Endothelial cell (in vitro differentiated cells): ENCODE data around the gene LRP1B. TPM values are rescaled to one million over a fixed set of nuclear protein-coding genes. Genes with fewer than 3 reads are reported as not detected.
"Not testable (repeated sequence)": the region's sequence is repeated elsewhere in the genome, so short reads cannot be mapped to it uniquely, and the experiment has no call there.

Experiments used
- DNase-seq: peaks from one replicate; pipeline ENCODE4 v3.0.0; 2021; ENCODE audit warnings: low spot score
- H3K27ac Mint-ChIP-seq: one replicate; pipeline ENCODE4 v1.8.0; 2021; ENCODE audit warnings: mixed read lengths, inconsistent platforms; ENCODE audit not compliant: unreplicated experiment
- H3K27me3 Mint-ChIP-seq: one replicate; pipeline ENCODE4 v1.8.0; 2021; ENCODE audit warnings: mild to moderate bottlenecking, moderate library complexity, mixed read lengths, inconsistent platforms; ENCODE audit not compliant: unreplicated experiment
- H3K36me3 Mint-ChIP-seq: one replicate; pipeline ENCODE4 v1.8.0; 2021; ENCODE audit warnings: mild to moderate bottlenecking, low read depth, mixed read lengths, inconsistent platforms; ENCODE audit not compliant: unreplicated experiment
- H3K4me1 Mint-ChIP-seq: one replicate; pipeline ENCODE4 v1.8.0; 2021; ENCODE audit warnings: mild to moderate bottlenecking, mixed read lengths, inconsistent platforms; ENCODE audit not compliant: unreplicated experiment
- H3K4me3 Mint-ChIP-seq: one replicate; pipeline ENCODE4 v1.8.0; 2021; ENCODE audit warnings: mild to moderate bottlenecking, mixed read lengths, inconsistent platforms; ENCODE audit not compliant: unreplicated experiment
- H3K9me3 Mint-ChIP-seq: one replicate; pipeline ENCODE4 v1.8.0; 2021; ENCODE audit warnings: mixed read lengths, inconsistent platforms; ENCODE audit not compliant: unreplicated experiment
- CTCF ChIP-seq: fragments of 200-600 bp; sonication (generic); IDR thresholded peaks from one replicate; pipeline ENCODE4 v1.5.0; 2021; ENCODE audit warnings: antibody characterized with exemption; ENCODE audit not compliant: unreplicated experiment
- total RNA-seq: library from RNA; stranded (reverse); fragmentation: NEBNext Ultra II Directional; extraction: Animal tissue kit (Norgen Biotek cat#: 25700); gene quantifications from one replicate; pipeline ENCODE4 v1.2.1, GENCODE V29; 2021; ENCODE audit not compliant: unreplicated experiment

LRP1B gene
- total RNA-seq, 1 donor from 2014 or later, result 1.4 TPM

- H3K27ac Mint-ChIP-seq, result no peak overlapping the region
These were observed 1842.6 kb downstream of the LRP1B start for GRCh38 chr2:140288213-140288612.

GRCh38 chr2:140286377-140286776 lies 1844.4 kb downstream of the LRP1B start:
- no peak for TF ChIP-seq CTCF
- H3K27me3 Mint-ChIP-seq, result no peaks in the 10 kb centered on the region
- H3K9me3 Mint-ChIP-seq, result no peaks in the 10 kb centered on the region
- no peak overlapping the region for H3K27ac Mint-ChIP-seq
- H3K4me1 Mint-ChIP-seq, result no peaks in the 10 kb centered on the region
- H3K4me3 Mint-ChIP-seq, result no peak overlapping the region
- H3K36me3 Mint-ChIP-seq, result no peaks in the 10 kb centered on the region
- DNase-seq, result no peak

More at GRCh38 chr2:140288213-140288612, 1842.6 kb downstream of the LRP1B start:
- no peak for DNase-seq
- H3K4me1 Mint-ChIP-seq, result no peaks in the 10 kb centered on the region
- TF ChIP-seq CTCF, result no peak
- H3K9me3 Mint-ChIP-seq, result no peaks in the 10 kb centered on the region
- no peak overlapping the region for H3K4me3 Mint-ChIP-seq
- no peaks in the 10 kb centered on the region for H3K27me3 Mint-ChIP-seq
- no peaks in the 10 kb centered on the region for H3K36me3 Mint-ChIP-seq

GRCh38 chr2:140277344-140277743 lies 1853.5 kb downstream of the LRP1B start:
- H3K4me1 Mint-ChIP-seq, DNase-seq, H3K9me3 Mint-ChIP-seq, H3K36me3 Mint-ChIP-seq, H3K27ac Mint-ChIP-seq, H3K4me3 Mint-ChIP-seq, H3K27me3 Mint-ChIP-seq: not testable (repeated sequence)

- Mint-ChIP-seq H3K9me3 (no peaks in the 10 kb centered on the region), H3K36me3 (no peaks in the 10 kb centered on the region), H3K4me1 (no peaks in the 10 kb centered on the region), H3K4me3 (no peak overlapping the region), H3K27ac (no peak overlapping the region), H3K27me3 (no peaks in the 10 kb centered on the region)
- DNase-seq, result no peak
- no peak for TF ChIP-seq CTCF
These were observed 1854.2 kb downstream of the LRP1B start for GRCh38 chr2:140276661-140277060.

- Mint-ChIP-seq H3K9me3 (no peaks in the 10 kb centered on the region), H3K27ac (no peak overlapping the region), H3K36me3 (no peaks in the 10 kb centered on the region), H3K27me3 (no peaks in the 10 kb centered on the region), H3K4me1 (no peaks in the 10 kb centered on the region), H3K4me3 (no peak overlapping the region)
- no peak for TF ChIP-seq CTCF
- no peak for DNase-seq
These were observed 1855.4 kb downstream of the LRP1B start for GRCh38 chr2:140275427-140275826.

- H3K27me3 Mint-ChIP-seq, result no peaks in the 10 kb centered on the region
- H3K4me3 Mint-ChIP-seq, result no peak overlapping the region
- H3K4me1 Mint-ChIP-seq, result no peaks in the 10 kb centered on the region
- DNase-seq, result no peak
- H3K9me3 Mint-ChIP-seq, result no peaks in the 10 kb centered on the region
- no peaks in the 10 kb centered on the region for H3K36me3 Mint-ChIP-seq
- TF ChIP-seq CTCF, result no peak
- H3K27ac Mint-ChIP-seq, result no peak overlapping the region
These were observed 1855.9 kb downstream of the LRP1B start for GRCh38 chr2:140274891-140275290.
